Muscle layer of colon (tissue), 2 donors: ENCODE results near the gene GSTA4.
A peak's percentile ranks its signal among the peaks of the same experiment; 100 is the strongest.
"Not testable (repeated sequence)": the region's sequence is repeated elsewhere in the genome, so short reads cannot be mapped to it uniquely, and the experiment has no call there.

Experiments
- H3K27ac ChIP-seq: one replicate; pipeline ENCODE4 v1.7.0; 2013; ENCODE audit warnings: low read depth, mild to moderate bottlenecking, low read length, moderate library complexity
- H3K27me3 ChIP-seq, 2 donors: one replicate each; pipeline ENCODE4 v1.7.0; 2013; ENCODE audit warnings: low read length in 2 of 2, mild to moderate bottlenecking in 2 of 2; ENCODE audit not compliant: insufficient read depth in 2 of 2, control insufficient read depth in 1 of 2
- H3K36me3 ChIP-seq: one replicate; pipeline ENCODE4 v1.7.0; 2013; ENCODE audit warnings: mild to moderate bottlenecking, low read length; ENCODE audit not compliant: insufficient read depth
- H3K4me1 ChIP-seq: one replicate; pipeline ENCODE4 v1.7.0; 2013; ENCODE audit warnings: mild to moderate bottlenecking, low read length; ENCODE audit not compliant: insufficient read depth
- H3K4me3 ChIP-seq, 2 donors: one replicate each; pipeline ENCODE4 v1.7.0; 2013; ENCODE audit warnings: low read length in 2 of 2, low read depth in 1 of 2, mild to moderate bottlenecking in 1 of 2, moderate library complexity in 1 of 2
- H3K9ac ChIP-seq: one replicate; pipeline ENCODE4 v1.7.0; 2013; ENCODE audit warnings: low read length
- H3K9me3 ChIP-seq: one replicate; pipeline ENCODE4 v1.7.0; 2013; ENCODE audit warnings: mild to moderate bottlenecking, low read length
- donor health status: abdominal sarcoma.
- donor health status: Adenocarcinoma of cecum.

The GSTA4 gene, protein sequence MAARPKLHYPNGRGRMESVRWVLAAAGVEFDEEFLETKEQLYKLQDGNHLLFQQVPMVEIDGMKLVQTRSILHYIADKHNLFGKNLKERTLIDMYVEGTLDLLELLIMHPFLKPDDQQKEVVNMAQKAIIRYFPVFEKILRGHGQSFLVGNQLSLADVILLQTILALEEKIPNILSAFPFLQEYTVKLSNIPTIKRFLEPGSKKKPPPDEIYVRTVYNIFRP

DNA sequence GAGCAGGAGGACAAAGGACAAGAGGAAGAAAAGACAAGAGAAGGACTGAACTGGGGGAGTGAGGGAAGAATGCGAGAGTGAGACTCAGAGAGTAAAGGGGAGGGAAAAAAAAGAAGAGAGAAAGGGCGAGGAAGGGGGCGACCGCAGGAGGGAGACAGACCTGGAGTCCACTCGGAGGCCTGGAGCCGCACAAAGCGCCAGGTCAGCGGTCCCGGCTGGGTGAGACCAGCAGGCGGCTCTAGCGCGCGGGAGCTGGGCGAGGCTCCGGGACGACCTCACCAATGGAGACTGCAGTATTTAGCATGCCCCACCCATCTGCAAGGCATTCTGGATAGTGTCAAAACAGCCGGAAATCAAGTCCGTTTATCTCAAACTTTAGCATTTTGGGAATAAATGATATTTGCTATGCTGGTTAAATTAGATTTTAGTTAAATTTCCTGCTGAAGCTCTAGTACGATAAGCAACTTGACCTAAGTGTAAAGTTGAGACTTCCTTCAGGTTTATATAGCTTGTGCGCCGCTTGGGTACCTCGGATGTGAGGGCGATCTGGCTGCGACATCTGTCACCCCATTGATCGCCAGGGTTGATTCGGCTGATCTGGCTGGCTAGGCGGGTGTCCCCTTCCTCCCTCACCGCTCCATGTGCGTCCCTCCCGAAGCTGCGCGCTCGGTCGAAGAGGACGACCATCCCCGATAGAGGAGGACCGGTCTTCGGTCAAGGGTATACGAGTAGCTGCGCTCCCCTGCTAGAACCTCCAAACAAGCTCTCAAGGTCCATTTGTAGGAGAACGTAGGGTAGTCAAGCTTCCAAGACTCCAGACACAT is at the start of gene GSTA4:
GSTA4 (minus strand) TSS at position 196 of the 824 bp plus-strand sequence. CDS start 1,041 bp downstream, outside the sequence.
- peak within 1 kb of the TSS; percentile 95 for H3K9ac ChIP-seq
- H3K4me1 ChIP-seq, H3K9me3 ChIP-seq, H3K36me3 ChIP-seq, H3K27me3 ChIP-seq: not testable (repeated sequence)
- peak within 1 kb of the TSS; percentile 93 for H3K27ac ChIP-seq
- peak within 1 kb of the TSS; percentile 55 to 96 for H3K4me3 ChIP-seq

DNA sequence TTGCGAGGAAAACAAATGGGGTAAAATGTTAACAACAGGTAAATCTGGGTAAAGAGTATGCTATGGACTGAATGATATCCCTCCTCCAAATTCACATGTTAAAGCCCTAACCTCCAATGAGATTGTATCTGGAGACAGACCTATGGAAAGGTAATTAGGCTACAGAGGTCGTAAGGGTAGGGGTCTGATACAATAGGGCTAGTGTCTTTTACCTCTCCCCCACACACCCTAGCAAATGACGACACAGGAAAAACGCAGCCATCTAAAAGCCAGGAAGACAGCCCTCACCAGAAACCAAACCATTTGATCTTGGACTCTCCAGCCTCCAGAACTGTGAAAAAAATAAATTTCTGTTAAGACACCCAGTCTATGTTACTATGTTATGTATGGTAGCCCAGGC is 49.5 kb upstream of the GSTA4 start:
- no peak overlapping the region for H3K9ac ChIP-seq
- no peaks in the 10 kb centered on the region for H3K9me3 ChIP-seq
- H3K4me3 ChIP-seq: no peak overlapping the region
- no peak overlapping the region for H3K27ac ChIP-seq
- H3K36me3 ChIP-seq: peaks cover 20% of the 10 kb centered on the region
- no peaks in the 10 kb centered on the region for H3K27me3 ChIP-seq
- peaks cover 23% of the 10 kb centered on the region for H3K4me1 ChIP-seq

DNA sequence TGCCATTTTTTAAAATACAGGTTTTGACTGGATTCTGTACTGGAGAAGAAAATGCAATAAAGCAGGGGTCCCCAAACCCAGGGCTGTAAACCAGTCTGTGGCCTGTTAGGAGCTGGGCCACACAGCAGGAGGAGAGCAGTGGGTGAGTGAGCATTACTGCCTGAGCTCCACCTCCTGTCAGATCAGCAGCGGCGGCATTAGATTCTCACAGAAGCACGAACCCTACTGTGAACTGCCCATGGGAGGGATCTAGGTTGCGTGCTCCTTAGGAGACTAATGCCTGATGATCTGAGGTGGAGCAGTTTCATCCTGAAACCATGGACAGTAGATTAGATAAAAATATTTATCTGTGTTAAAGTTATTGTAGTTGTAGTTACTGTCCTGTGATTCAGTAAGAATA is 49.0 kb upstream of the GSTA4 start:
- no peak overlapping the region for H3K4me3 ChIP-seq
- peak overlapping the region; percentile 7 for H3K27ac ChIP-seq
- peaks cover 25% of the 10 kb centered on the region for H3K36me3 ChIP-seq
- H3K27me3 ChIP-seq: no peaks in the 10 kb centered on the region
- peaks cover 26% of the 10 kb centered on the region for H3K4me1 ChIP-seq
- no peak overlapping the region for H3K9ac ChIP-seq
- no peaks in the 10 kb centered on the region for H3K9me3 ChIP-seq

DNA sequence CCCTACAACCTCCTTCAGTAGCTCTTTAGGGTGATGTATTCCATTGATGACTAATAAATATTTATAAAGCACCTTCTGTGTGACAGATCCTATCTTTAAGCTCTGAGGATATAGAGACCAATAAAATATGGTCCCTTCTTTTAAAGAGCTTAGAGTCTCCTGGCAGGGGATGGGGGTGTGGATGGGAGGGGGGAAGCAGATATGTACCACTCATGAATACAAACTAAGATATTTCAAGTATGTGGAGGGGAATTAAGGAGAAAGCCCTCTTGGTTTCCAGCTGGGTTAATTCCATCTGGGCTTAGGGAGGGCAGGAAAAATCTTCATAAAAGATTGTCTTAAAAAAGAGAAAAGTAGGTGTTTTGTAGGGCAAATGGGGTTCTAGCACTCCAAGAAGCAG is 48.5 kb upstream of the GSTA4 start:
- H3K36me3 ChIP-seq: peaks cover 30% of the 10 kb centered on the region
- H3K9ac ChIP-seq: no peak overlapping the region
- peaks cover 30% of the 10 kb centered on the region for H3K4me1 ChIP-seq
- no peaks in the 10 kb centered on the region for H3K27me3 ChIP-seq
- H3K9me3 ChIP-seq: no peaks in the 10 kb centered on the region
- H3K4me3 ChIP-seq: no peak overlapping the region
- peak overlapping the region; percentile 7 for H3K27ac ChIP-seq

DNA sequence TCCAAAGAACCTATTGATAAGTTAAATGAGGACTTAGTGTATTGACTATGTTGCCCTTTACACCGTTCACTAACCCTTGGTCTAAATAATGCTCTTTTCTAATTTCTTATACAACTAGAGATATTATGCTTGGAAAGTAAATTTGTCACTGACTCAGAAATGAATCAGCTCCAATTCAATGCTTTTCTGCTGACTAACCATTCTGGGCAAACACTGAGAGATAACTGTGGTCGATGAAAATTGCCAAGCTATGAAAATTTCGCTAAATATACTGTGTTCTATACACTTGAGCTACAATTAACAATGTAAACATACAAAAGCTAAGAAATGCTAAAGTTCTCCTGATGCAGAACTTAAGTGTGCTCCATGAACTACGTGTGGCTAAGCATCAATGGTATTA is 47.0 kb upstream of the GSTA4 start:
- Histone ChIP-seq H3K9ac (no peak overlapping the region), H3K4me3 (no peak overlapping the region), H3K27ac (no peak overlapping the region), H3K27me3 (no peaks in the 10 kb centered on the region), H3K4me1 (peaks cover 32% of the 10 kb centered on the region), H3K9me3 (no peaks in the 10 kb centered on the region), H3K36me3 (peaks cover 34% of the 10 kb centered on the region)

DNA sequence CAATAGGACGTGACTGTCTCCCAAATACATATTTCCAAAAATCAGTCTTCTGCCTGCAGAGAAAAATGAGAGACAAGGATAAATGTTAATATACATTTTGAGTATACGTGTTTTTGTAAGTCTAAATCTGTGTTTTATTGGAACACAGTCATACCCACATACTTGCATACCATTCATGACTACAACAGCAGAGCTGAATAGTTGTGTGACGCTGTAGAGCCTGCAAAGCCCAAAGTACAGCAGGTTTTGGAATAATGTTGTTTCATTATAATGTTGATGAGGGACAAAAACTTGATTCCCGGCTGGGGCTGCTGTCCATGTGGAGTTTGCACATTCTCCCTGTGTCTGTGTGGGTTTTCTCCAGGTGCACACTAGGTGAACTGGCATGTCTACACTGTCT is 46.3 kb upstream of the GSTA4 start:
- no peaks in the 10 kb centered on the region for H3K9me3 ChIP-seq
- no peak overlapping the region for H3K27ac ChIP-seq
- no peaks in the 10 kb centered on the region for H3K27me3 ChIP-seq
- H3K4me1 ChIP-seq: peaks cover 32% of the 10 kb centered on the region
- no peak overlapping the region for H3K4me3 ChIP-seq
- no peak overlapping the region for H3K9ac ChIP-seq
- H3K36me3 ChIP-seq: peaks cover 38% of the 10 kb centered on the region

DNA sequence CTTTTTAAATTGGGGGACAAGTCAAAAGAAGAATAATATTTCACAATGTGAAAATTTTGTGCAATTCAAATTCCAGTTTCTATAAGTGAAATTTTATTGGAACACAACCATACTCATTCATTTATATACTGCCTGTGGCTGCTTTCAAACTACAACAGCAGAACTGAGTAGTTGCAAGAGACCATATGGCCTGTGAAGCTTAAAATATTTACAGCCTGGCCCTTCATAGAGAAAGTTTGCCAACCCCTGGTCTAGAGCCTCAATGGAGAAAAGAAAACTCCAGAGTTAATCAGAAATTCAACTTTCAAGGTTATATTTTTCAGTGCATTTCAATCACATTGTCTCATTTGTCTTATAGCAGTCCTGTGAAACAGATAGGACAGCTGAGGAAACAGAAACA is 43.5 kb upstream of the GSTA4 start:
- peaks cover 38% of the 10 kb centered on the region for H3K4me1 ChIP-seq
- no peaks in the 10 kb centered on the region for H3K27me3 ChIP-seq
- no peak overlapping the region for H3K27ac ChIP-seq
- H3K9me3 ChIP-seq: no peaks in the 10 kb centered on the region
- no peak overlapping the region for H3K9ac ChIP-seq
- no peak overlapping the region for H3K4me3 ChIP-seq
- peaks cover 51% of the 10 kb centered on the region for H3K36me3 ChIP-seq

DNA sequence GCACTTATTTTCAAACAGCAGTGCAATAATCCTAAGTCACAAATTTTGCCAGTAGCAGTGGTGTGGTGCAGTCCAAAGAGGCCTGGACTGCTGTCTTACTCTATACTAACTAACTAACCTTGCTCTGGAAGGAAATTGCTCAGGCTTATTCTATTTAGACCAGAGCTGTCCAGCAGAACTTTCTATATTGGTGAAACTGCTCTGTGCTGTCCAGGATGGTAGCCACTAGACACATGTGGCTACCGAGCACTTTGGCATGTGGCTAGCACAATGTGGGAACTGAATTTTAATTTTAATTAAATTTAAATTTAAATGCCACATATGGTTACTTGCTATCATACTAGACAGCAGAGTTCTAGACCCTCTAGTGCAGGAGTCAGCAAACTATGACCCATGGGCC is 43.1 kb upstream of the GSTA4 start:
- H3K36me3 ChIP-seq: peaks cover 51% of the 10 kb centered on the region
- no peaks in the 10 kb centered on the region for H3K9me3 ChIP-seq
- H3K27ac ChIP-seq: no peak overlapping the region
- H3K9ac ChIP-seq: no peak overlapping the region
- H3K4me3 ChIP-seq: no peak overlapping the region
- H3K27me3 ChIP-seq: no peaks in the 10 kb centered on the region
- peaks cover 40% of the 10 kb centered on the region for H3K4me1 ChIP-seq

DNA sequence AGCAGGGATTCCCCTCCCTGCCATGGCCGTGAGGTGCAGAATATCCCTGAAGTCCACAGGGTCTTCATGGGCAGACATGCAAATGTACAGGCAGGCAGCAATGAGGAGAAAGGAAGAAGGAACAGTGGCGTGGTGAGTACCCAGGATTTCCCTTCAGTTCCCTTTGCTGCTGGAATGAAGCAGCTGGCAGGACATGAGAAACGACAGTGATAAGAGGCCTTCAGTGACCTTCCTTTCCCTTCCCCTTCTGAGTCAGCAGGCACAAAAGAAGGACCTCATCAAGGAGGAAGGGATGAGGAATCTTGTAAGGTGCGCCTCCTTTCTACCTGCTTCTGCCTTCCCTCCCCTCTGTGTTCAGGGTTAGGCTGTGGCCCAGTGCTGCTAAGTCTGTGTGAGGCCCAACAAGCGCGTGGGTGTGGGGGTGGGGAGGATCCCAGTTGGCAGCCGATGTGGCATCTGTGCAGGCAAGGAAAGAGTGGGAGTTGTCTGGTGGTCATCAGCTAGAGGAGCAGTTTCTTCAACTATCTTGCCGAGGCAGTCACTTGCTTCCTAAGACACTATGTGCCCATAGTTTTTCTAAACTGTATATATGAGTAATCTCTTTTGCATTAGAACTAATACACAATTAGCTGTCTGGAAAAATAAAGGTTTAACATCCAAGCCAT is 40.6 kb upstream of the GSTA4 start:
- H3K9me3 ChIP-seq: no peaks in the 10 kb centered on the region
- H3K4me1 ChIP-seq: peaks cover 31% of the 10 kb centered on the region
- H3K27ac ChIP-seq: no peak overlapping the region
- no peaks in the 10 kb centered on the region for H3K27me3 ChIP-seq
- H3K36me3 ChIP-seq: peaks cover 56% of the 10 kb centered on the region
- no peak overlapping the region for H3K9ac ChIP-seq
- H3K4me3 ChIP-seq: no peak overlapping the region

DNA sequence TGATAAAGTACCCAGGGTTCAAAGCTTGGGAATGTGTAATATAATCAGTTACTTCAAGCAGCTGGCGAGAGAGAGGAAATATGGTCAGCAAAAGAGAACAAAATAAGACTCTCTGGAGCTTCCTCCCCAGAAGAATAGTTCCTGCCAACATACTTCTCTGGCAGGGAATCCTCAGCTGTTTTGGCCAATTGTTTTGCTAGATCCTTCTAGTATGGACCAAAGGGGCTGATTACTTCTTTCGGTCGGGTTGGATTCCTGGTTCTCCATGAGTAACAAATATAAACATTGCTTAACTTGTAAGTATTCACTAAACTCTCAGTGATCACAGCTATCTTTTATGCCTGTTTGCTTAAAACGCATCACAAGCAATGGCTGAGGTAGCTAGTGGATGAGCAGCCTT is 38.7 kb upstream of the GSTA4 start:
- no peaks in the 10 kb centered on the region for H3K9me3 ChIP-seq
- H3K27me3 ChIP-seq: no peaks in the 10 kb centered on the region
- H3K36me3 ChIP-seq: peaks cover 53% of the 10 kb centered on the region
- H3K4me3 ChIP-seq: no peak overlapping the region
- peak overlapping the region; percentile 7 for H3K27ac ChIP-seq
- H3K4me1 ChIP-seq: peaks cover 26% of the 10 kb centered on the region
- H3K9ac ChIP-seq: no peak overlapping the region

DNA sequence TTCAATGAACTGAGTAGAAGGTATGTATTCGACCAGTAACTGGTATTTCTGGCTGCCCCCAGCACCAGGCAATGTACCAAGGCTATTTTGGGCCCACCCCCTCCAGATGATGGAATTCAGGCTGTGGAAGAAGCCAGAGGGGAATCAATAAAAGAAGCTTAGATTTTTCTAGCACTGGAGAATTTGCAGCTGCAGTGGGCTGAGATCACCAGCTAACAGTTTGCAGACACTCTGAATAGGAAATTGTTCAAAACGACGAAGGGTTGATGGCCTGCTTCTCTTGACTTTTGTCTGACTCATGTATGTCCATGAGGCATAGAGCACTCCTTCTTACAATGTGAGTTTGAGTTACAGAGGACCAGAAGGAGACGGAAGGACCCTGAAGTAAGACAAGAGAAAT is 37.8 kb upstream of the GSTA4 start:
- Histone ChIP-seq H3K27me3 (no peaks in the 10 kb centered on the region), H3K4me3 (no peak overlapping the region), H3K9me3 (no peaks in the 10 kb centered on the region), H3K9ac (no peak overlapping the region), H3K4me1 (peaks cover 22% of the 10 kb centered on the region), H3K27ac (peak overlapping the region; percentile 55), H3K36me3 (peaks cover 56% of the 10 kb centered on the region)
